Loucy (cell line): ENCODE measurements around the gene CNOT3.

ENCODE experiments used
- EZH2phosphoT487 ChIP-seq: fragments of 200-600 bp; IDR thresholded peaks from 2 replicates; pipeline ENCODE4 v1.6.1; 2018; ENCODE audit warnings: antibody characterized with exemption, mild to moderate bottlenecking, moderate library complexity, borderline replicate concordance
- TF ChIP-seq, protein P1 (sequence below): fragments of 200-600 bp; sonication (generic); conservative IDR thresholded peaks from 2 replicates; pipeline ENCODE4 v1.5.1; 2014; ENCODE audit warnings: mild to moderate bottlenecking, antibody characterized with exemption, low read length

DNA sequence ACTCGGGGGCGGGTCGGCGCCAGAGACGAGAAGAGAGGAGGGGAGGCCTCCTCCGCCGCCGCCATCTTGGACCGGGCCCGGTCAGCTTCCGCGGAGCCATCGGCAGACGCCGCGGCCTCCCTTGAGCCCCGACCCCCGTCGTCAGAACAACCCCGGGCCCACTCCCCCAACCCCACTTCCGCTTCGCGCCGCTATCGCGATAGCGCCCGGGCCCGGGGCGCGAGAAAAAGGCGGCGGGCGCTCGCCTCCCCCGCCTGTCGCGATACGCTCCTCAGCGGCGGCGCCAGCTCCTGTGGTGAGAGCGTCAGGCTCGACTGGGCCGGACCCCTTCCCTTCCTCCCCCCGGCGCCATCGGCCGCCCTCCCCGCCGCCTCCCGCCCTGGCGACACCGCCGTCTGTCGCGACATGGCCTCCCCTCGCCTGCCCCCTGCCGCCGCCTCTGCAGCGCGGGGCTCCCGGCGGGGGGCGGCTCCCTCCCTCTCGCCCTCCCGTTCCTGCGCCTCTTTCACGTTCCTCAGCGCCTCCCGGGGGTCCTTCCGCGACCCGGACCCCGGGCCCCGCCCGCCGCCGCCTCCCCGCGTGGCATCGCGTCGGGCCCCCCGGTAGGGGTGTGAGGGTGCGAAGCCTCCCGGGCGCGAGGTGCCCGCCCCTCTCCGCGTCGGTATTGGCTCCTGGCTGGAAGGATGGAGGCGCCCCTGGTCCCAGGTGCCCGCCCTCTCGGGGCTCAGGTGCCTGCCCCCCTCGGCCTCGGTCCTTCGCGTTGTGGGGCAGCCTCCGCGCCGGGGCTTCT is at the start of gene CNOT3:
- TF ChIP-seq, protein P1, sequence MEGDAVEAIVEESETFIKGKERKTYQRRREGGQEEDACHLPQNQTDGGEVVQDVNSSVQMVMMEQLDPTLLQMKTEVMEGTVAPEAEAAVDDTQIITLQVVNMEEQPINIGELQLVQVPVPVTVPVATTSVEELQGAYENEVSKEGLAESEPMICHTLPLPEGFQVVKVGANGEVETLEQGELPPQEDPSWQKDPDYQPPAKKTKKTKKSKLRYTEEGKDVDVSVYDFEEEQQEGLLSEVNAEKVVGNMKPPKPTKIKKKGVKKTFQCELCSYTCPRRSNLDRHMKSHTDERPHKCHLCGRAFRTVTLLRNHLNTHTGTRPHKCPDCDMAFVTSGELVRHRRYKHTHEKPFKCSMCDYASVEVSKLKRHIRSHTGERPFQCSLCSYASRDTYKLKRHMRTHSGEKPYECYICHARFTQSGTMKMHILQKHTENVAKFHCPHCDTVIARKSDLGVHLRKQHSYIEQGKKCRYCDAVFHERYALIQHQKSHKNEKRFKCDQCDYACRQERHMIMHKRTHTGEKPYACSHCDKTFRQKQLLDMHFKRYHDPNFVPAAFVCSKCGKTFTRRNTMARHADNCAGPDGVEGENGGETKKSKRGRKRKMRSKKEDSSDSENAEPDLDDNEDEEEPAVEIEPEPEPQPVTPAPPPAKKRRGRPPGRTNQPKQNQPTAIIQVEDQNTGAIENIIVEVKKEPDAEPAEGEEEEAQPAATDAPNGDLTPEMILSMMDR: no peak
- TF ChIP-seq EZH2phosphoT487: no peak
